IMR-90 (cell line): Measurements from ENCODE around the gene MAP1LC3C. TPM values are rescaled to one million over a fixed set of nuclear protein-coding genes. Genes with fewer than 3 reads are reported as not detected.

ENCODE experiments used
- ATAC-seq: fragments of 200-7000 bp; cut with Tn5 transposase; 2 replicates; pipeline ENCODE4 v1.9.1; 2020; ENCODE audit warnings: low read depth, mild to moderate bottlenecking, moderate library complexity
- BruUV-seq: library from RNA; stranded (reverse); fragments of 400-500 nt; replicated peaks from 2 replicates; lab custom pipeline; 2021; lab: Mats Ljungman, UMichigan
- CTCF ChIA-PET: fragments of 300-600 bp; formaldehyde crosslinking; extraction: SDS; loops from one replicate; lab custom pipeline; 2021; ENCODE audit warnings: antibody characterized with exemption; lab: Yijun Ruan, JAX
- POLR2A ChIA-PET: fragments of 300-600 bp; sonication (Branson Sonifier 250); formaldehyde crosslinking; loops from one replicate; lab custom pipeline; 2022; ENCODE audit warnings: antibody characterized with exemption; ENCODE audit not compliant: unreplicated experiment; lab: Charles Lee
- DNase-seq: peaks from one replicate; pipeline ENCODE4 v3.0.0; 2013
- H2AFZ ChIP-seq: replicated peaks from 2 replicates; pipeline ENCODE3; 2013; ENCODE audit warnings: low read length, mild to moderate bottlenecking; ENCODE audit not compliant: poor library complexity
- H2AK5ac ChIP-seq: 2 replicates; pipeline ENCODE4 v1.6.1; 2013; ENCODE audit warnings: low read depth, low read length, inconsistent platforms
- H2AK9ac ChIP-seq: replicated peaks from 2 replicates; pipeline ENCODE3; 2013; ENCODE audit warnings: mild to moderate bottlenecking, low read depth, low read length, moderate library complexity; ENCODE audit not compliant: poor library complexity
- H2BK120ac ChIP-seq: 2 replicates; pipeline ENCODE4 v1.6.1; 2013; ENCODE audit warnings: low read depth, low read length, inconsistent platforms
- H2BK15ac ChIP-seq: 3 replicates; pipeline ENCODE4 v1.6.1; 2013; ENCODE audit warnings: low read depth, low read length, inconsistent platforms
- H2BK20ac ChIP-seq: 2 replicates; pipeline ENCODE4 v1.6.1; 2013; ENCODE audit warnings: low read depth, mild to moderate bottlenecking, inconsistent platforms, low read length, moderate library complexity
- H2BK5ac ChIP-seq: 2 replicates; pipeline ENCODE4 v1.6.1; 2013; ENCODE audit warnings: mild to moderate bottlenecking, low read depth, low read length, inconsistent platforms; ENCODE audit not compliant: poor library complexity, severe bottlenecking
- H3K14ac ChIP-seq: replicated peaks from 2 replicates; pipeline ENCODE4 v1.6.1; 2013; ENCODE audit warnings: low read depth, low read length, inconsistent platforms
- H3K18ac ChIP-seq: 2 replicates; pipeline ENCODE4 v1.6.1; 2013; ENCODE audit warnings: low read depth, low read length, control low read depth
- H3K23ac ChIP-seq: 2 replicates; pipeline ENCODE4 v1.6.1; 2013; ENCODE audit warnings: low read depth, low read length, inconsistent platforms
- H3K27ac ChIP-seq: 2 replicates; pipeline ENCODE4 v1.5.1; 2013; ENCODE audit warnings: mild to moderate bottlenecking, control low read depth, low read length; ENCODE audit not compliant: insufficient read depth
- H3K27me3 ChIP-seq: 2 replicates; pipeline ENCODE4 v1.6.1; 2013; ENCODE audit warnings: low read length; ENCODE audit not compliant: control insufficient read depth, insufficient read depth
- H3K36me3 ChIP-seq: 2 replicates; pipeline ENCODE4 v1.6.1; 2013; ENCODE audit warnings: low read length, mixed read lengths; ENCODE audit not compliant: control insufficient read depth, insufficient read depth
- H3K4ac ChIP-seq: 2 replicates; pipeline ENCODE4 v1.6.1; 2013; ENCODE audit warnings: low read depth, low read length, inconsistent platforms
- H3K4me1 ChIP-seq: 2 replicates; pipeline ENCODE4 v1.6.1; 2013; ENCODE audit warnings: low read length, mixed read lengths; ENCODE audit not compliant: control insufficient read depth, insufficient read depth
- H3K4me2 ChIP-seq: 2 replicates; pipeline ENCODE4 v1.6.1; 2013; ENCODE audit warnings: low read depth, mild to moderate bottlenecking, control low read depth, low read length, moderate library complexity
- H3K4me3 ChIP-seq: 2 replicates; pipeline ENCODE4 v1.5.1; 2013; ENCODE audit warnings: low read depth, mild to moderate bottlenecking, control low read depth, low read length, moderate library complexity; ENCODE audit not compliant: insufficient read depth
- H3K56ac ChIP-seq: 2 replicates; pipeline ENCODE4 v1.6.1; 2013; ENCODE audit warnings: low read length, inconsistent platforms; ENCODE audit not compliant: insufficient read depth; ENCODE audit errors: extremely low read depth
- H3K79me1 ChIP-seq, 2 experiments: 2 replicates each; pipeline ENCODE4 v1.6.1; 2013; ENCODE audit warnings: low read length in 2 of 2, inconsistent platforms in 1 of 2, low read depth in 1 of 2
- H3K9ac ChIP-seq: 2 replicates; pipeline ENCODE4 v1.6.1; 2013; ENCODE audit warnings: low read depth, low read length, control low read depth
- H3K9me1 ChIP-seq: 2 replicates; pipeline ENCODE4 v1.6.1; 2013; ENCODE audit warnings: low read length, inconsistent platforms; ENCODE audit not compliant: insufficient read depth
- H3K9me3 ChIP-seq: 2 replicates; pipeline ENCODE4 v1.6.1; 2013; ENCODE audit warnings: low read length; ENCODE audit not compliant: control insufficient read depth, insufficient read depth
- H4K20me1 ChIP-seq: 2 replicates; pipeline ENCODE4 v1.6.1; 2013; ENCODE audit warnings: low read length, inconsistent platforms; ENCODE audit not compliant: insufficient read depth
- H4K5ac ChIP-seq: 2 replicates; pipeline ENCODE4 v1.6.1; 2013; ENCODE audit warnings: mild to moderate bottlenecking, low read depth, low read length, control low read depth
- H4K8ac ChIP-seq, 2 experiments: 2 replicates each; pipeline ENCODE4 v1.6.1; 2013; ENCODE audit warnings: low read depth in 2 of 2, low read length in 2 of 2, control low read depth in 1 of 2, inconsistent platforms in 1 of 2
- H4K91ac ChIP-seq: 2 replicates; pipeline ENCODE4 v1.6.1; 2013; ENCODE audit warnings: low read depth, low read length, inconsistent platforms; ENCODE audit not compliant: insufficient read depth
- BHLHE40 ChIP-seq: fragments of 150-350 bp; IDR thresholded peaks from 2 replicates; pipeline ENCODE4 v1.6.1; 2016; ENCODE audit warnings: mild to moderate bottlenecking, low read depth, low read length
- CEBPB ChIP-seq: IDR thresholded peaks from 2 replicates; pipeline ENCODE4 v1.6.1; 2012; ENCODE audit warnings: low read depth, low read length, improper control_type of control experiment
- CHD1 ChIP-seq: IDR thresholded peaks from 2 replicates; pipeline ENCODE4 v1.6.1; 2012; ENCODE audit warnings: low read depth, low read length, improper control_type of control experiment
- CTCF ChIP-seq: conservative IDR thresholded peaks from 2 replicates; pipeline ENCODE4 v1.5.1; 2012; ENCODE audit warnings: mild to moderate bottlenecking, low read depth, low read length, improper control_type of control experiment
- FOS ChIP-seq: fragments of 150-350 bp; IDR thresholded peaks from 2 replicates; pipeline ENCODE4 v1.6.1; 2016; ENCODE audit warnings: low read depth, low read length
- MAFK ChIP-seq: IDR thresholded peaks from 2 replicates; pipeline ENCODE4 v1.6.1; 2012; ENCODE audit warnings: low read depth, low read length, improper control_type of control experiment
- MAZ ChIP-seq: IDR thresholded peaks from 2 replicates; pipeline ENCODE4 v1.6.1; 2012; ENCODE audit warnings: low read depth, mild to moderate bottlenecking, low read length, improper control_type of control experiment, moderate library complexity, borderline replicate concordance
- MXI1 ChIP-seq: IDR thresholded peaks from 2 replicates; pipeline ENCODE4 v1.6.1; 2012; ENCODE audit warnings: low read depth, mild to moderate bottlenecking, low read length, moderate library complexity, borderline replicate concordance
- NFE2L2 ChIP-seq: fragments of 150-350 bp; IDR thresholded peaks from 2 replicates; pipeline ENCODE4 v1.6.1; 2016; ENCODE audit warnings: low read depth, mild to moderate bottlenecking, low read length
- POLR2A ChIP-seq: IDR thresholded peaks from 2 replicates; pipeline ENCODE4 v1.6.1; 2012; ENCODE audit warnings: mild to moderate bottlenecking, low read depth, low read length
- RAD21 ChIP-seq: IDR thresholded peaks from 2 replicates; pipeline ENCODE4 v1.6.1; 2012; ENCODE audit warnings: low read length, improper control_type of control experiment
- RCOR1 ChIP-seq: IDR thresholded peaks from 2 replicates; pipeline ENCODE4 v1.6.1; 2012; ENCODE audit warnings: mild to moderate bottlenecking, low read length, improper control_type of control experiment; ENCODE audit not compliant: insufficient replicate concordance
- RFX5 ChIP-seq: IDR thresholded peaks from 2 replicates; pipeline ENCODE4 v1.8.0; 2012; ENCODE audit warnings: low read depth, mild to moderate bottlenecking, low read length, moderate library complexity
- SMC3 ChIP-seq: fragments of 150-350 bp; IDR thresholded peaks from 2 replicates; pipeline ENCODE4 v1.6.1; 2016; ENCODE audit warnings: low read depth, mild to moderate bottlenecking, antibody characterized with exemption, low read length, moderate library complexity
- WGBS, 2 experiments: methylation state at CpG; one replicate each; pipeline versions ENCODE4 v1.1.5 to v1.1.7; 2013; ENCODE audit warnings: missing lambda C conversion rate in 2 of 2; ENCODE audit not compliant: insufficient read length in 1 of 2; ENCODE audit errors: extremely low coverage in 2 of 2; 5-methylcytosine and 5-hydroxymethylcytosine counted together
- dilution Hi-C: fragments of 300-500 bp; cut with HindIII; formaldehyde crosslinking; loops from one replicate; pipeline ENCODE4 v1.14.3; 2018; ENCODE audit warnings: low sequenced_read_pairs; ENCODE audit not compliant: unreplicated experiment
- in situ Hi-C: fragments of 300-500 bp; cut with MboI; formaldehyde crosslinking; loops from 3 replicates; pipeline ENCODE4 v1.14.3; 2019; ENCODE audit warnings: low sequenced_read_pairs, inconsistent platforms, mixed read lengths
- intact Hi-C: fragments of 100-400 bp; cut with micrococcal nuclease; formaldehyde crosslinking; loops from 2 replicates; pipeline ENCODE4 v1.10.0; 2022
- polyA plus RNA-seq, 3 experiments: library from polyadenylated mRNA; depleted of rRNA; stranded (reverse); fragments of >200 nt; gene quantifications; 2 replicates each; pipeline ENCODE4 v1.2.3, GENCODE V29; 2012; ENCODE audit warnings: low replicate concordance in 1 of 3
- total RNA-seq: library from RNA; depleted of rRNA; stranded (reverse); fragments of >200 nt; gene quantifications from 2 replicates; pipeline ENCODE4 v1.2.3, GENCODE V29; 2012
- TF ChIP-seq, protein P1 (sequence below): fragments of 150-350 bp; IDR thresholded peaks from 2 replicates; pipeline ENCODE4 v1.6.1; 2017; ENCODE audit warnings: mild to moderate bottlenecking, antibody characterized with exemption, low read length, low read depth
- TF ChIP-seq, protein P2 (sequence below): fragments of 150-350 bp; IDR thresholded peaks from 2 replicates; pipeline ENCODE4 v1.6.1; 2016; ENCODE audit warnings: low read depth, mild to moderate bottlenecking, low read length, moderate library complexity, borderline replicate concordance

Gene MAP1LC3C
- total and polyA plus RNA-seq, 2 of the 4 experiments (the other 2 are of a cell fraction) = under 0.01 TPM; not detected in 1

GRCh38 chr1:241979926-241980325 lies 19.0 kb downstream of the MAP1LC3C start:
- peaks cover 2% of the 10 kb centered on the region; the same call in 1 of the 2 replicates for H3K9me3 ChIP-seq
- ATAC-seq (no peak), DNase-seq (no peak)
- H3K56ac ChIP-seq = no peak overlapping the region
- H2AK9ac ChIP-seq = no peak overlapping the region
- H3K23ac ChIP-seq = no peak overlapping the region
- H3K4me3 ChIP-seq = no peak overlapping the region
- dilution Hi-C loops = no loop called here
- no TSS peak for BruUV-seq
- H3K14ac ChIP-seq = no peak overlapping the region
- no peak overlapping the region for H2BK120ac ChIP-seq
- H2BK5ac ChIP-seq = no peak overlapping the region
- no peaks in the 10 kb centered on the region for H3K36me3 ChIP-seq
- WGBS, 2 experiments = no CpG with 5 or more reads among the region's 1 CpG
- H3K9ac ChIP-seq = no peak overlapping the region
- H3K4me2 ChIP-seq = no peak overlapping the region
- in situ Hi-C loops = loop anchor here (25.0 kb wide), 1 partner anchor 443 kb away; the partner anchor contains the start of gene KMO
- no peaks in the 10 kb centered on the region for H3K27me3 ChIP-seq
- no peaks in the 10 kb centered on the region for H3K4me1 ChIP-seq
- no peak overlapping the region for H4K91ac ChIP-seq
- ChIA-PET CTCF (interaction anchor here (1.3 kb wide), 1 partner anchor 18 kb away, joined by 3 read pairs; no protein-coding TSS in a partner anchor), POLR2A (no interaction called here)
- no peak overlapping the region for H3K18ac ChIP-seq
- no peak overlapping the region for H2BK15ac ChIP-seq
- H3K79me1 ChIP-seq = no peaks in the 10 kb centered on the region
- intact Hi-C loops = no loop called here
- H4K5ac ChIP-seq = no peak overlapping the region
- H4K20me1 ChIP-seq = no peaks in the 10 kb centered on the region
- no peak overlapping the region for H2BK20ac ChIP-seq
- no peak overlapping the region for H2AFZ ChIP-seq
- no peak for TF ChIP-seq CEBPB
- TF ChIP-seq RFX5 = no peak
- TF ChIP-seq CHD1 = no peak
- TF ChIP-seq POLR2A = no peak
- TF ChIP-seq RAD21 = no peak
- TF ChIP-seq RCOR1 = no peak
- TF ChIP-seq SMC3 = no peak
- TF ChIP-seq, protein P1, sequence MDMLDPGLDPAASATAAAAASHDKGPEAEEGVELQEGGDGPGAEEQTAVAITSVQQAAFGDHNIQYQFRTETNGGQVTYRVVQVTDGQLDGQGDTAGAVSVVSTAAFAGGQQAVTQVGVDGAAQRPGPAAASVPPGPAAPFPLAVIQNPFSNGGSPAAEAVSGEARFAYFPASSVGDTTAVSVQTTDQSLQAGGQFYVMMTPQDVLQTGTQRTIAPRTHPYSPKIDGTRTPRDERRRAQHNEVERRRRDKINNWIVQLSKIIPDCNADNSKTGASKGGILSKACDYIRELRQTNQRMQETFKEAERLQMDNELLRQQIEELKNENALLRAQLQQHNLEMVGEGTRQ = no peak
- TF ChIP-seq NFE2L2 = no peak
- no peak for TF ChIP-seq MAFK
- TF ChIP-seq MXI1 = no peak
- TF ChIP-seq CTCF = no peak
- TF ChIP-seq FOS = no peak
- TF ChIP-seq, protein P2, sequence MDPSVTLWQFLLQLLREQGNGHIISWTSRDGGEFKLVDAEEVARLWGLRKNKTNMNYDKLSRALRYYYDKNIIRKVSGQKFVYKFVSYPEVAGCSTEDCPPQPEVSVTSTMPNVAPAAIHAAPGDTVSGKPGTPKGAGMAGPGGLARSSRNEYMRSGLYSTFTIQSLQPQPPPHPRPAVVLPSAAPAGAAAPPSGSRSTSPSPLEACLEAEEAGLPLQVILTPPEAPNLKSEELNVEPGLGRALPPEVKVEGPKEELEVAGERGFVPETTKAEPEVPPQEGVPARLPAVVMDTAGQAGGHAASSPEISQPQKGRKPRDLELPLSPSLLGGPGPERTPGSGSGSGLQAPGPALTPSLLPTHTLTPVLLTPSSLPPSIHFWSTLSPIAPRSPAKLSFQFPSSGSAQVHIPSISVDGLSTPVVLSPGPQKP = no peak
- TF ChIP-seq MAZ = no peak
- no peak for TF ChIP-seq BHLHE40
- no peak overlapping the region for H3K4ac ChIP-seq
- no peaks in the 10 kb centered on the region for H3K9me1 ChIP-seq
- no peak overlapping the region for H2AK5ac ChIP-seq
- no peak overlapping the region for H3K27ac ChIP-seq
- no peak overlapping the region for H4K8ac ChIP-seq
